Skin epidermis (tissue), 12 donors: ENCODE data around the gene CDH19.
A peak's percentile ranks its signal among the peaks of the same experiment; 100 is the strongest.

Source experiments
- H3K27ac ChIP-seq, 21 experiments: fragments of 200-600 bp; sonication (generic) in 11 of 21; one replicate each; pipeline ENCODE4 v1.5.0; 2020; ENCODE audit warnings: mild to moderate bottlenecking in 3 of 21, inconsistent platforms in 2 of 21, moderate library complexity in 2 of 21
- H3K4me3 ChIP-seq, 7 experiments: fragments of 200-600 bp; sonication (generic) in 2 of 7; one replicate each; pipeline ENCODE4 v1.5.0; 2020; ENCODE audit warnings: inconsistent platforms in 2 of 7, mild to moderate bottlenecking in 2 of 7, moderate library complexity in 1 of 7

CDH19 gene

DNA sequence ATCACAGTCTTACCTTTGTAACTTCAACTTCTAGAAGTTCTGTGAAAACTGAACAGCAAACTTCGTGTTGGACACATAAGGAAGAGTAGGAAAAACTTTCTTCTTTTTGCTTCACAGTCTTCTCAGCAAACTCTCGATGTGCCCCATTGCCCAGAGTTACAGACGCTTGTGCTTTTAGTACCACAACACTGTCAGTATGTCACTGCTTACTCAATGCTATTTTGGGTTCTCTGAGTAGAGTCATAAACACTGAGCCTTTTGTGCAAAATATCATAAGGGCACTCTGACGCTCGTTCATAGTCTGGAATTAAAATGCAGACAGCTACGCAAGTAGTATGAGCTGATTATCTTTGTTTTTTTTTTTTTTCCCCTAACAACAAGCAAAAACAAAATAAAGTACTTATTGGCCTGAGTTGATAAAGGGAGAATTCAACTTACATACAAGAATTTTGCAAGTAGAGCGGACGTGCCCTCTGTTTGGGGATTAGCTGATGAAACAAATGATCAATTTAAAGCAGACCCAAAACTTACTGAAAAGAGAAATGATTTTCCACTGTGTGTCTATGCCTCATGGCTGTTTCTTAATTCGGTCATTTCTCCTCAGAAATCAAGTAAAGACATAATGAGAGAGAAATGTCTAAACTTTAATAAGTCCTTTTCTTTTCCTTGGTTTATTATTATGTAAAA lies at the start of gene CDH19:
Gene CDH19, minus strand, starts transcription at position 150 of the 687 bp plus-strand sequence. CDS start 31,886 bp downstream, outside the sequence.
- Histone ChIP-seq H3K4me3 (no peak within 1 kb of the TSS), H3K27ac (peak within 1 kb of the TSS in 1 of 21 experiments; percentile 41)

- Histone ChIP-seq H3K27ac (no peak overlapping the region), H3K4me3 (no peak overlapping the region)
Observed at GRCh38 chr18:66647671-66648070, 43.8 kb upstream of the CDH19 start.

- Histone ChIP-seq H3K27ac (no peak overlapping the region), H3K4me3 (no peak overlapping the region)
Observed at GRCh38 chr18:66646609-66647008, 42.7 kb upstream of the CDH19 start.

- no peak overlapping the region for H3K27ac ChIP-seq
- H3K4me3 ChIP-seq, result no peak overlapping the region
Observed at GRCh38 chr18:66645983-66646382, 42.1 kb upstream of the CDH19 start.

- Histone ChIP-seq H3K4me3 (no peak overlapping the region), H3K27ac (no peak overlapping the region)
Observed at GRCh38 chr18:66641056-66641455, 37.2 kb upstream of the CDH19 start.

- Histone ChIP-seq H3K4me3 (no peak overlapping the region), H3K27ac (no peak overlapping the region)
Observed at GRCh38 chr18:66640431-66640830, 36.5 kb upstream of the CDH19 start.

DNA sequence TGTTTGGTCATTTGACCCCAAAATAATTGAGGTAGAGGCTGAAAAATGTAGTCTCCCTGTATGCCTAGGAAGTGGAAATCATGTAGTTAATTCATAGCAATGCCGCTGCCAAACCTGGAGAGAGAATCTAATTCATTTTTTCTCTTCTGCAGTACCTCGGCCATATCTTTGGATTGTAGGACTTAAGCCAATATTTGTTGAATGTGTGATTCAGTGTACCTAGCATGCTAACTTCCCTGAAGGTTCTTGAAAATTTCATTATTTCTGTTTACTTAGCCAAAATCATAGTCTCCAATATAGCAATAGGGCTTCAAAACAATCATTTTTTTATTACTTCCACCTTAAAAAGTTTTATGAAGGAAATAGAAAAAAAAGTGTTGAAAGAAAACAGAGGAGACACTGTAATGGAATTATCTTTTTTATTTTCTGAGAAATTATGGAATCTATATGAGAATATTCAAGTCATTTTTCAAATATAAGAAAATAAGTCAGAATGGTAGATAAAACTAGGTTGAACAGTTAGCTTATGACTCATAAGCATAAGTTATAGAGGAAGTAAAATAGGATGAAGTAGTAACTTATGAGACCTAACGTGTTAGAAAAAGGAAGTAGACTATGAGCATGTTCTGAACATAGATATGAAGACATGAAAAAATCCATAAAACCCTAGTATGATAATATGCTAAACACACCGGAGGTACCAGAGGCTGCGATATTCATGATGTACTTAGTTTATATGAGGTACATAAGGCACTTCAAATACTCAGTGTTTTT lies 35.2 kb upstream of the CDH19 start:
- no peak overlapping the region for H3K4me3 ChIP-seq
- no peak overlapping the region for H3K27ac ChIP-seq

GRCh38 chr18:66635342-66635741 lies 31.5 kb upstream of the CDH19 start:
- no peak overlapping the region for H3K4me3 ChIP-seq
- H3K27ac ChIP-seq, result no peak overlapping the region

GRCh38 chr18:66632756-66633155 lies 28.9 kb upstream of the CDH19 start:
- no peak overlapping the region for H3K4me3 ChIP-seq
- H3K27ac ChIP-seq, result no peak overlapping the region

DNA sequence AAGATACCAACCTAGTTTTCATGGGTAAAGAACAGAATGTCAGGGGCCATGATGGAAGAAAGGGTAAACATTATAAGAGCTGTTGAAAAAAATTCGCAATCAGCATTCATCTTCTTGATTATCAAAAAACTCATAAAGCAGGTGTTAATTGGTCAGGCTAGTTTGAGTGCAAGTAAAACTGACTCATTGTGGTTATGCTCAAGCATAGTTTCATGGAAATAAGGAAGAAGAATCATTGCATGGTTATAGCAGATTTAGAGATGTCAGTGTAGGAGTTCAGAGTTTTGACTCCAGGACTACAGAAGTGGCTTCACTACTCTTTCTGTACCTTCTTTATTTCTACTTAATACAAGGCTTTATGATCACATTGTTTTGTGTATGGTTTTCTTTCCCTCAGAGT lies 26.9 kb upstream of the CDH19 start:
- Histone ChIP-seq H3K4me3 (no peak overlapping the region), H3K27ac (no peak overlapping the region)

GRCh38 chr18:66623821-66624220 lies 19.9 kb upstream of the CDH19 start:
- no peak overlapping the region for H3K4me3 ChIP-seq
- H3K27ac ChIP-seq, result no peak overlapping the region

GRCh38 chr18:66621816-66622576 lies 18.1 kb upstream of the CDH19 start:
- Histone ChIP-seq H3K27ac (no peak overlapping the region), H3K4me3 (no peak overlapping the region)

DNA sequence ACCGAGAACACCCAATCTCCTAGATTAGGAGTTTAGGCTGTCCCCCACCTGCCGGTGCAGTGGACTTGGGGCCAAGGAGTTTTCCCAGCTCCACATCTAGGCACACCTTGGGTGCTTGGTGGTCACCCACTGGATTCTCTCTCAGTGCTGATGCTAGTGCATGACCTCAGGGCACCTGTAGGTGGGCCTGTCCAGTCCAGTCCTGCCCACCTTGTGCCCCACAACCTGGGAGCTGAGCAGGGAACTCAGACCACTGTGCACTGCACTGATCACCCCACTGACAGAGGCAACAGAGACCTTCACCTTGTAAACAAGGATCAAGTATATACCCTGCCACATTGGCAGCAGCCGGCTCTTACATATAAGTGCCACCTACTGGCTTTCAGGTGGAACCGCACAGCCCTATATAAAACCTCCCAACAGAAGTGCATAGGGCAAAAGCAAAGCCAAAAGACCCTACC lies 12.7 kb upstream of the CDH19 start:
- H3K4me3 ChIP-seq, result no peak overlapping the region
- no peak overlapping the region for H3K27ac ChIP-seq

DNA sequence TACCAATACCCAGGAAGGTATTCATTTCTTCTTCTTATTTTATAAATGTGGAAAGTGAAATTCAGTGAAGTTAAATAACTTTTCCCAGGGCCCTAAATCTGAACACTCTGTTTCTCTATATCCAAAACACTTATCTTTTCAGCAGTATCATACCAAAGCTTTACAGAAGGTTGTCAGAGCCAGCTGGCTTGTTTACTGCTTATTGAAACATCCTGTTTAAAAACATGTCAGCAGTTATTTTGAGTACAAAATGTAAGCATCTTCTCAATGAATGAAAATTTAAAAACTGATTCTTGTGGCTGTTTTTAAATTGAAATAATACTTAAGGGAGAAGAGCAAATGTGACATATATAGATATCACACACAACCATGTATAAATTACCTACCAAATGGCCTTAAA lies 11.3 kb upstream of the CDH19 start:
- H3K27ac ChIP-seq, result no peak overlapping the region
- H3K4me3 ChIP-seq, result no peak overlapping the region

- Histone ChIP-seq H3K4me3 (no peak overlapping the region), H3K27ac (no peak overlapping the region)
Observed at GRCh38 chr18:66607632-66608031, 3.7 kb upstream of the CDH19 start.

GRCh38 chr18:66601649-66602048 lies 2.2 kb downstream of the CDH19 start:
- no peak overlapping the region for H3K27ac ChIP-seq
- no peak overlapping the region for H3K4me3 ChIP-seq

- no peak overlapping the region for H3K4me3 ChIP-seq
- no peak overlapping the region for H3K27ac ChIP-seq
Observed at GRCh38 chr18:66599190-66599589, 4.7 kb downstream of the CDH19 start.

DNA sequence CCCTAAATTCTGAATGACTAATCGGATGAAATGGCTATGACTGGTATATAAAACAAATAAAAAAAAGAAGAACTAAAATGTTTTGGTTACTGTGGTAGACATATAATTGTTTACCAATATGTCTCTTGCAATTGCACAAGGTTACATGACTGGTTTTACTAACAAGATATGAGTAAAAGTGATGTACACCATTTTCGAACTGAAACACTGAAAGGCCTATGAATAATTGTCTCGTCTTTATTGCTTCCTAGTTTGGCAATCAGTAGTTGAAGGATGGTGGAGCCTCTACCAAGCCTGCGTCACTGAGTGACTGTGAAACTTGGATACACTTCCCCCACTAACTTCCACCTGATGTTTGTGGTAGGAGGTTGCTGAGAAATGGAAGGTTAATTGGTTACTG lies 16.5 kb downstream of the CDH19 start:
- H3K4me3 ChIP-seq, result no peak overlapping the region
- no peak overlapping the region for H3K27ac ChIP-seq

DNA sequence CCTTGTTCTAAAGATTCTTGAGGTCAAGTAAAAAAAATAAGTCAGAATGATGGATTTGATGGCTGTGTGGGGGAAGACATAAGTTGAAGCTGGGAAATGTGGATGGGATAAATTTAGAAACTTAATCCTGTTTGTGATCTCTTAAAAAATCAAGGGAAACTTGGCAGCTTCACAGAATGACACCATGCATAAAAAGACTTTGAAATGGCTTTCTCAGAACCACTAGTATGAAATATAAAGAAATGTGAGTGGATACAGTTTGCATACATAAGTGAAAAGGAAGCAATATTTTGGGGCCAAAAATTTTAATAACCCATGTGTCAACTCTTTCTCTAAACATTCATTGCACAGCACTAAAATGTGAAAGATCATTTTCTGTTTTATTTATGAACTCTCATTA lies 21.7 kb downstream of the CDH19 start:
- H3K27ac ChIP-seq, result no peak overlapping the region
- no peak overlapping the region for H3K4me3 ChIP-seq

DNA sequence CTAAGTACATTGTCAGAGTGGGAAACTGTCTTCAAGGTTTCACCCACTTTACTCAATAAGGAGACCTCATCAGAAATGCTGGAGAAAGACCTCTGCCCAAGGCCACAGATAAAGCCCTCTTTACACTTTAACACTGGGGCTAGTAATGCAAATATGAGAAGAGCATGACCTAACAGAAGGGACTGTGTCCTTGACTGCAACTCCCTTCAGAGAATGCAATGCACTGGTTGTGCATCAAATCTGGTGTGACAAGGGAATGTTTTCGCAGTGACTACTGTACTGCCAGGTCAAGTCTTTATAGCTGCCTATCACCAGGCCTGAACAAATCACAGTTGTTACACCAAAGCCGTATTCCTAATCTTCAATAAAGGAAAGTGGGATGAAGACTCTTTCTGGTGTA lies 28.6 kb downstream of the CDH19 start:
- Histone ChIP-seq H3K27ac (no peak overlapping the region), H3K4me3 (no peak overlapping the region)

DNA sequence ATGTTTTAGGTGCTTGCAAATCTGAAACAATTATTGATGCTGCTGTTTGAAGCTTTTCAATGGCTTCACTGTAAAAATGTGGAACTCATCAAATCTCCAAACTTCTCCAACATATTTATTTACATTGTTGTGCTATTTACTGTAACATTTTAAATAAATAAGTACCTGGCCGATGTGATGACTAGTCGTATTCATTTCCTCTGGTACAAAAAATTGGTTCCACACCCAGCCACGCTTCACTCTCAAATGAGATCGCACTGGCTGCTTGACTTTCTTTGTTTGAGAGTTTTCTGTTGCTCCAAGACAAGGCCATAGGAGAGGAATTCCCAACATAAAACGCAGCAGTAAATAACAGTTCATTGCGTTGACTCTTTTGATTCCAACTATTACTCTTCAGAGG lies 32.0 kb downstream of the CDH19 start:
- Histone ChIP-seq H3K4me3 (no peak overlapping the region), H3K27ac (no peak overlapping the region)
